Measurements from ENCODE around the gene VPS13C.

DNA sequence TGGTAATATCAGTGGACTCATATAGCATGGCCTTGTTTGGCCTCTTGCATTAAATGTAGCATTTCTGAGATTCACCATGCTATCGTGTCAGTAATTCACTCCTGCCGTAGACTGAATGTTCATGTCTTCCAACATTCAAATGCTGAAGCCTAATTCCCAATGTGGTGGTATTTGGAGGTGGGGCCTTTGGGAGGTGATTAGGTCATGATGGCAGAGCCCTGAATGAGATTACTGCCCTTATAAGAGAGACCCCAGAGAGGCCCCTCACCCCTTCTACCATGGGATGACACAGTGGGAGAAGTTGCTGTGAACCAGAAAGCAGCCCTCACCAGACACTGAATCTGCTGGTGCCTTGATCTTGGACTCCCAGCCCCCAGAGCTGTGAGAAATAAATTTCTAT is 241.4 kb downstream of the VPS13C start:
- TF ChIP-seq, protein P1, sequence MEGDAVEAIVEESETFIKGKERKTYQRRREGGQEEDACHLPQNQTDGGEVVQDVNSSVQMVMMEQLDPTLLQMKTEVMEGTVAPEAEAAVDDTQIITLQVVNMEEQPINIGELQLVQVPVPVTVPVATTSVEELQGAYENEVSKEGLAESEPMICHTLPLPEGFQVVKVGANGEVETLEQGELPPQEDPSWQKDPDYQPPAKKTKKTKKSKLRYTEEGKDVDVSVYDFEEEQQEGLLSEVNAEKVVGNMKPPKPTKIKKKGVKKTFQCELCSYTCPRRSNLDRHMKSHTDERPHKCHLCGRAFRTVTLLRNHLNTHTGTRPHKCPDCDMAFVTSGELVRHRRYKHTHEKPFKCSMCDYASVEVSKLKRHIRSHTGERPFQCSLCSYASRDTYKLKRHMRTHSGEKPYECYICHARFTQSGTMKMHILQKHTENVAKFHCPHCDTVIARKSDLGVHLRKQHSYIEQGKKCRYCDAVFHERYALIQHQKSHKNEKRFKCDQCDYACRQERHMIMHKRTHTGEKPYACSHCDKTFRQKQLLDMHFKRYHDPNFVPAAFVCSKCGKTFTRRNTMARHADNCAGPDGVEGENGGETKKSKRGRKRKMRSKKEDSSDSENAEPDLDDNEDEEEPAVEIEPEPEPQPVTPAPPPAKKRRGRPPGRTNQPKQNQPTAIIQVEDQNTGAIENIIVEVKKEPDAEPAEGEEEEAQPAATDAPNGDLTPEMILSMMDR (conservative IDR thresholded peaks at IDR 0.05), result no peak
- no peak for TF ChIP-seq EZH2 (IDR thresholded peaks at IDR 0.05; ENCODE audit: low read depth)
